Activated T-cell treated with anti-CD3 and anti-CD28 coated beads, Interleukin-2, amount 50 U/mL, for 4 hours (primary cell): ENCODE measurements around the gene PHF1. TPM values are rescaled to one million over a fixed set of nuclear protein-coding genes. Genes with fewer than 3 reads are reported as not detected.

Experiments
- ATAC-seq, 2 donors: fragments of 200-7000 bp; cut with Tn5 transposase; one replicate each; pipeline ENCODE4 v1.10.0; 2021
- DNase-seq: peaks from one replicate; pipeline ENCODE4 v3.0.0-alpha.2; 2020
- H3K27me3 Mint-ChIP-seq: one replicate; pipeline ENCODE4 v1.8.0; 2021; ENCODE audit warnings: low read depth, mixed read lengths
- H3K36me3 Mint-ChIP-seq: one replicate; pipeline ENCODE4 v1.8.0; 2022; ENCODE audit warnings: mixed read lengths; ENCODE audit not compliant: insufficient read depth
- H3K4me1 Mint-ChIP-seq: one replicate; pipeline ENCODE4 v1.8.0; 2021; ENCODE audit warnings: low read depth, mixed read lengths
- H3K4me3 Mint-ChIP-seq: one replicate; pipeline ENCODE4 v1.8.0; 2021; ENCODE audit warnings: mild to moderate bottlenecking, moderate library complexity, mixed read lengths
- H3K9me3 Mint-ChIP-seq: one replicate; pipeline ENCODE4 v1.8.0; 2021; ENCODE audit warnings: mixed read lengths
- total RNA-seq, 3 donors: library from RNA; stranded (reverse); gene quantifications; one replicate each; pipeline ENCODE4 v1.2.1, GENCODE V29; 2021

Gene PHF1
- total RNA-seq, 3 donors from 2014 or later = 24.4 to 29.4 (median 26.8) TPM

DNA sequence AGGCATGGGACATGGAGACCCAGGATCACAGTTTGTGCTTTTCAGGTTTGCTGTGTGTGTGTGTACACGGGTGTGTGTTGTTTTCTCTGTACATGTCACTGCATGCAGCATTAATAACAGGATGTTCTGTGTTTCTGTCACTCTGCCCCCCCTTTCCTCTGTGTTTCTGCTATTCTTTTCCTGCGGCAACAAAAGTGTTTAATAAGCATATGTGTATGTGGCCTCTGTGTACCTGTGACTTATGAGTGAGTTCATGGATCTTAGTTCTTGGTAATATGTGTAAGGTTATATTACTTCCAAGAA, 18.9 kb downstream of the PHF1 start:
- Mint-ChIP-seq H3K4me3 (peak overlapping the region; percentile 85), H3K9me3 (no peaks in the 10 kb centered on the region), H3K36me3 (no peaks in the 10 kb centered on the region), H3K27me3 (no peaks in the 10 kb centered on the region), H3K4me1 (peaks cover 71% of the 10 kb centered on the region)
- no peak for DNase-seq
- ATAC-seq = no peak

DNA sequence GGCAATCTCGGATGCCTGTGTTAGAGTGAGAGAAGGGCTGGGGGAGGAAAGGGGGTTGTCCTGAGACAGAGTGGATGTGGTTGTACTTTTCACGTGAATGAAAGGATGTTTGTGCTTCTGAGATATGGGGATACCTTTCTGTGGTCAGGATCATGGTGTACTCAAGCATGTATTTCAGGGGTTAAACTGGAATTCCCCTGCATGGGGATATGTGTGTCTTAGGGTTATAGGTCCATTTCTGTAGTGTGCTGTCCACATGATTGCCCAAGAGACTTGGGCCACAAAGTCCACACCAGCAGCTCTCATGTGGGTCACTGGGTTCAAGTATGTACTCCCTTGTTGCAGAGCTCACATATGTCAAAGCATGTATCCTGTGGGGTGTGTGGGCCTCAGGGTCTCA, 19.5 kb downstream of the PHF1 start:
- no peaks in the 10 kb centered on the region for H3K27me3 Mint-ChIP-seq
- ATAC-seq (no peak), DNase-seq (no peak)
- peaks cover 65% of the 10 kb centered on the region for H3K4me1 Mint-ChIP-seq
- peak overlapping the region; percentile 85 for H3K4me3 Mint-ChIP-seq
- H3K36me3 Mint-ChIP-seq = no peaks in the 10 kb centered on the region
- H3K9me3 Mint-ChIP-seq = no peaks in the 10 kb centered on the region

DNA sequence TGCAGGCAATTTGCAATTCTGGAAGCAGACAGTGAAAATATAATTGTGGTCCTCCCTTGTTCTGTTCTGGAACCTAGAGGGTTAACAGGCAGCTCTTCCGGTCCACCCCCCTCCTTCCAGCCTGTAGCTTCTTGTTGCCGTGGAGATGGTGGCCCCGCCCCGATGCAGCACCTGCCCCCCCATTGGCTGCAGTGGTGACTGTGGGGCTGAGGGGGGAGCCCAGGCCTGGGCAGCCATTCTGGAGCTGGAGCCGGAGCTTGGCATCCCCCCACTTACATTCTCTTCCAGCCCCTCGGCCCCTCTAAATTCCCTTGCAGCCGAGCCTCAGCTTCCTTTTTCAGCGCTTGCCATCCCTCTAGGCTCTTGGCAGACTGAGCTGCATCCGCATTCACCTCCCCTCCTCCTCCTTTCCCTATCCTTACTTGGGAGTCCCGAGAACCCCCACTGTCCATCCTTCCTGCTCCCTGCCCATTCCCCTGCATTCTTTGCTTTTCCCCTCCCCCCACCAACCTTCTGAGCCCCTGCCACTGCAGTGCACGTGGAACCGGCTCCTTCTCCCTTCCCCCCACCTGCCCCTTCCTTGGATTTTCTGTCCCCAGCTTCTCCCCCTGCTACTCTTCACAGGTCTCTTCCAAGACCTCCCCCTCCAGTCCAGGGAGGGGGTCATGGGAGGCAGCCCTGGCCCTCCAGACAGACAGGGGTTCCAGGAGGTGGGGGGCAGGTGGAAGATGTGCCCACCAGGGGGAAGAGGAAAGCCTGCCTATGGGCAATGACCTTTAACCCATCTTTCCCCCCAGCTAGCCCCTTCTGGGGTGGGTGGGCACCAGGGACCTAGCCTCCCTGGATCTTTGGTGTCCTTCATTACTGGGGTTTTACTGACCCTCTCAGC, 20.4 kb downstream of the PHF1 start:
- Mint-ChIP-seq H3K27me3 (no peaks in the 10 kb centered on the region), H3K4me3 (peak overlapping the region; percentile 85), H3K9me3 (no peaks in the 10 kb centered on the region), H3K36me3 (no peaks in the 10 kb centered on the region), H3K4me1 (peaks cover 61% of the 10 kb centered on the region)
- peak; percentile 70 for DNase-seq
- ATAC-seq = peak; percentile 58 to 72

DNA sequence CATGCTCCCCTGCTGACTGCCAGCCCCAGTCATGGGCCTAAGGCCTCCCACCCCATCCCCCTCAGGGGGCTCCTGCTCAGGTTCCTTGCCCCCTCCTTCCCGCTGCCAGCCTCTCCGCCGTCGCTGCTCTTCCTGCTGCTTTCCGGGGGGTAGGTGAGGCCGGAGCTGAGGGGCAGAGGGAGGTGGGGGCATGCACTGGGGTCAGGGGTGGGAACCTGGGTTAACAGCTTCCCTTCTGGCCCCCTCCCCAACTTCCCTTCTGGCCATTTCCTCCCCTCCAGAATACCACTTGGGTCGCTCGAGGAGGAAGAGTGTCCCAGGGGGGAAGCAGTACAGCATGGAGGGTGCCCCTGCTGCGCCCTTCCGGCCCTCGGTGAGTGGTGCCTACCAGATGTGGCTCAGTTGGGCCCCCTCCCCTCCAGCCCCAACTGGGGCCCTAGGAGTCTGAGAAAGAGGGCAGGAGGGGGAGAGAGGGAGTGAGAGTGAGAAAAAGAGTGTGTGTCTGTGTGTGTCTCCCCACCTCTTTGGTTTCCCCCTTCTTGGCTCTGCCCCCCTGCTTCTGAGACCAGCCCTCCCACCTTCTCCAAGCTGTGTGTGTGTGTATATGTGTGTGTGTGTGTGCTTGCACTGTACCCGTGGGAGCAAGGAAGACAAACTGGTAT, 21.2 kb downstream of the PHF1 start:
- Mint-ChIP-seq H3K27me3 (no peaks in the 10 kb centered on the region), H3K9me3 (no peaks in the 10 kb centered on the region), H3K36me3 (no peaks in the 10 kb centered on the region), H3K4me3 (peak overlapping the region; percentile 48), H3K4me1 (peaks cover 56% of the 10 kb centered on the region)
- ATAC-seq = no peak
- DNase-seq = no peak

DNA sequence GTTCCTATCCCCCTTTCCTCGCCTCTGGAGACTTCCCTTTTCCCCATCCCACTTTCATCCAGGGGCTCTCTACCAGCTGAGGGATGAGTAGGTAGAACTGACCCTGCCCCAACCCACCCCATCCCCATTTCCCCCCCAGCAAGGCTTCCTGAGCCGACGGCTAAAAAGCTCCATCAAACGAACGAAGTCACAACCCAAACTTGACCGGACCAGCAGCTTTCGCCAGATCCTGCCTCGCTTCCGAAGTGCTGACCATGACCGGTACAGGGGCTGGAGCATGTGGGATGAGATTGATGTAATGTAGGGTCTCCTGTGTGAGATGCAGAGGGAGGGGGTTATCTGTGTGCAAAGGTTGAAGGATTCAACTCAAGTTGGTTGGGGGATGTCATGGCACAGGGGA, 21.7 kb downstream of the PHF1 start:
- peaks cover 51% of the 10 kb centered on the region for H3K4me1 Mint-ChIP-seq
- H3K27me3 Mint-ChIP-seq = no peaks in the 10 kb centered on the region
- peak overlapping the region; percentile 48 for H3K4me3 Mint-ChIP-seq
- no peaks in the 10 kb centered on the region for H3K9me3 Mint-ChIP-seq
- DNase-seq = no peak
- H3K36me3 Mint-ChIP-seq = peaks cover 4% of the 10 kb centered on the region
- ATAC-seq = no peak

DNA sequence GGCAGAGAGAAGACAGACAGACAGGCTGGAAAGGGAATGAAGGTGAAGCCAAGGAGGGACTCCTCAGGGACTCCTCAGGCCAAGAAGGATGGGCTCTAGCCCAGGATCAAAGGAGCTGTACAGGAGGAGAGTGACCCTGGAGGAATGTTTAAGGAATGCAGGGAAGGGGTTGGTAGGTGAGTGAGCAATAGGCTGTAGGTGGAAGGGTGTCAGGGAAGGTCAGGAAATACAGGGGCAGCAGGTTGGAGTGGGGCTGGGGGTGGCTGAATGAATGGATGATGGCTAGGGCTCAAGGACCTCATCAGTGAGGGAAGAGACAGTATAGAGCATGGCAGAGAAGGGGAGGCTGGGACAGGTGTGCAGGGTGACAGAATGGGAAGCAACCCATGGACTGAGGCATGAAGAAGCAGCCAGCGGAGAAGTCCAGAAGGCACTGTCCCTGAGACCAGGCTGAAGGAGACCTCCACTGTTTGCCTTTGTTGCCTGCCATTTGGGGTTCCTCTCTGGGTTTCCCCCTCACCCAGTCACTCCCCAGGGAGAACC, 22.3 kb downstream of the PHF1 start:
- H3K36me3 Mint-ChIP-seq = peaks cover 4% of the 10 kb centered on the region
- no peaks in the 10 kb centered on the region for H3K9me3 Mint-ChIP-seq
- ATAC-seq (no peak), DNase-seq (no peak)
- H3K27me3 Mint-ChIP-seq = no peaks in the 10 kb centered on the region
- peaks cover 49% of the 10 kb centered on the region for H3K4me1 Mint-ChIP-seq
- H3K4me3 Mint-ChIP-seq = peak overlapping the region; percentile 41

DNA sequence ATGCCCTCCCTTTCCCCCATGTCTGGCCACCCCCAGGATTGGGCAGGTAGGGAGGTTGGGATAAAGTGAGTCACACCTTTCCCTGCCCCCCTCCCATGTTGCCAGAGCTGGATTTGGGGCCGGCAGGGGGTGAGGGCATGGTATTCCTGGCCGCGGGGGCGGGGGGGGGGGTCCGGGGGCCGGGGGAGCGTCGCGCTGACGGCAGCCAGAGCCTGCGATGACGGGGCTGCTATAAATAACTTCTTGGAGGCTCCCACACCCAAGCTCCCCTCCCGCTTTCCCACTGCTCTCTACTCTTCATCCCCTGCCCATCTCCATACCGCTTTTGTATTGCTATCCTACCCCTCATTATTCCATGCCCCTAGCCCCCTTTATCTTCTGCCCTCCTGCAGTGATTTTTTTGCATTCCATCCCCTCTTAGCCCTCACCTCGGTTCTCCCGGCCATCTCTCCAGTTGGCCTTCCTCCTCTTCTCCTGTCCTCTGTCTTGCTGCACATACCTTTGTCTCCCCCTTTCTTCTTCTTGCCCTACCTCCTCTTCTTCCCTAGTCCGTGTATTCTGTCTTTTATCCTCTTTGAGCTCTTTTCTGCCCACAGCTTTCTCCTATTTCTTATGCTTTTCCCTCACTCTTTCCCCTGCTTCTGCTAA, 22.9 kb downstream of the PHF1 start:
- Mint-ChIP-seq H3K27me3 (no peaks in the 10 kb centered on the region), H3K4me1 (peaks cover 44% of the 10 kb centered on the region), H3K4me3 (no peak overlapping the region), H3K9me3 (no peaks in the 10 kb centered on the region), H3K36me3 (peaks cover 4% of the 10 kb centered on the region)
- ATAC-seq = no peak
- DNase-seq = no peak

DNA sequence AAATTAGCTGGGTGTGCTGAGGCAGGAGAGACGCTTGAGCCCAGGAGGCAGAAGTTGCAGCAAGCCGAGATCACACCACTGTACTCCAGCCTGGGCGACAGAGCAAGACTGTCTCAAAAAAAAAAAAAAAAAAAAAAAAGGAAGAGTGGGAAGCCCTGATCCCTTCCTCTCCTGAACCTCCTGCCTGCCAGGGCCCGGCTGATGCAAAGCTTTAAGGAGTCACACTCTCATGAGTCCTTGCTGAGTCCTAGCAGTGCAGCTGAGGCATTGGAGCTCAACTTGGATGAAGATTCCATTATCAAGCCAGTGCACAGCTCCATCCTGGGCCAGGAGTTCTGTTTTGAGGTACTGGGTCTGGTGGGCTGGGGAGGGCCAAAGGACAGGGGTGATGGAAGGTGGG, 24.1 kb downstream of the PHF1 start:
- H3K27me3 Mint-ChIP-seq = no peaks in the 10 kb centered on the region
- no peak overlapping the region for H3K4me3 Mint-ChIP-seq
- no peak for DNase-seq
- H3K36me3 Mint-ChIP-seq = peaks cover 6% of the 10 kb centered on the region
- H3K4me1 Mint-ChIP-seq = peaks cover 33% of the 10 kb centered on the region
- no peak for ATAC-seq
- H3K9me3 Mint-ChIP-seq = no peaks in the 10 kb centered on the region

DNA sequence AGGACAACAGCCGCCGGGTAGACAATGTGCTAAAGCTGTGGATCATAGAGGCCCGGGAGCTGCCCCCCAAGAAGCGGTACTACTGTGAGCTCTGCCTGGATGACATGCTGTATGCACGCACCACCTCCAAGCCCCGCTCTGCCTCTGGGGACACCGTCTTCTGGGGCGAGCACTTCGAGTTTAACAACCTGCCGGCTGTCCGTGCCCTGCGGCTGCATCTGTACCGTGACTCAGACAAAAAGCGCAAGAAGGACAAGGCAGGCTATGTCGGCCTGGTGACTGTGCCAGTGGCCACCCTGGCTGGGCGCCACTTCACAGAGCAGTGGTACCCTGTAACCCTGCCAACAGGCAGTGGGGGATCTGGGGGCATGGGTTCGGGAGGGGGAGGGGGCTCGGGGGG, 26.9 kb downstream of the PHF1 start:
- Mint-ChIP-seq H3K27me3 (no peaks in the 10 kb centered on the region), H3K4me3 (no peak overlapping the region), H3K4me1 (peaks cover 11% of the 10 kb centered on the region), H3K9me3 (no peaks in the 10 kb centered on the region), H3K36me3 (peaks cover 16% of the 10 kb centered on the region)
- no peak for ATAC-seq
- no peak for DNase-seq

DNA sequence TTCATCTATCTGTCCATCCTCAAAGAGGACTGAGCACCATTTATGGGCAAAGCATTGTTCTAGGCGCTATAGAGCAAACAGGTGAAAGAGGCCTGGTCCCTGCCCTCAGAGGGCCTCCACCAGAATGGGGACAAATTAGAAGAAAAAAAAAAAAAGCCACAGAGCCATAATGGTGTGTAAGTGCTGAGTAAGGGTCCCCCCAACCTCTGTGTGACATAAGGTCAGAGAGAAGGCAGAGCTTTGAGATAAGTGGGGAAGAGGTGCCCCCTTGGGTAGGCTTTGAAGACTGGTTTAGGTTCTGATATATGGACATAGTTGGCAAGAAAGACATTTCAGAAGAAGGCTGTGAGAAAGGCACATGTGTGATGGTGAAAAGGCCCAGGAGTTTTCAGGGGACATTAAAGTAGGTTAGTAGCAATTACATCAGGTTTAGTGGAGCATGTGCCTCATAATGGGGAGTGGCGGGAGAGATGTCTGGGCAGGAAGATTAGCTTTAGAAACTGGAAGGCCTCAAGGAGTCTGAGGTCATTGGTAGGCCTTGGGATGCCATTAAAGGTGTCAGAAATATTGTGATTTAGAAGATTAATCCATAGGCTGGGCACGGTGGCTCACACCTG, 28.3 kb downstream of the PHF1 start:
- no peak for ATAC-seq
- DNase-seq = no peak
- Mint-ChIP-seq H3K36me3 (peaks cover 16% of the 10 kb centered on the region), H3K4me1 (peaks cover 2% of the 10 kb centered on the region), H3K4me3 (no peak overlapping the region), H3K27me3 (no peaks in the 10 kb centered on the region), H3K9me3 (no peaks in the 10 kb centered on the region)

DNA sequence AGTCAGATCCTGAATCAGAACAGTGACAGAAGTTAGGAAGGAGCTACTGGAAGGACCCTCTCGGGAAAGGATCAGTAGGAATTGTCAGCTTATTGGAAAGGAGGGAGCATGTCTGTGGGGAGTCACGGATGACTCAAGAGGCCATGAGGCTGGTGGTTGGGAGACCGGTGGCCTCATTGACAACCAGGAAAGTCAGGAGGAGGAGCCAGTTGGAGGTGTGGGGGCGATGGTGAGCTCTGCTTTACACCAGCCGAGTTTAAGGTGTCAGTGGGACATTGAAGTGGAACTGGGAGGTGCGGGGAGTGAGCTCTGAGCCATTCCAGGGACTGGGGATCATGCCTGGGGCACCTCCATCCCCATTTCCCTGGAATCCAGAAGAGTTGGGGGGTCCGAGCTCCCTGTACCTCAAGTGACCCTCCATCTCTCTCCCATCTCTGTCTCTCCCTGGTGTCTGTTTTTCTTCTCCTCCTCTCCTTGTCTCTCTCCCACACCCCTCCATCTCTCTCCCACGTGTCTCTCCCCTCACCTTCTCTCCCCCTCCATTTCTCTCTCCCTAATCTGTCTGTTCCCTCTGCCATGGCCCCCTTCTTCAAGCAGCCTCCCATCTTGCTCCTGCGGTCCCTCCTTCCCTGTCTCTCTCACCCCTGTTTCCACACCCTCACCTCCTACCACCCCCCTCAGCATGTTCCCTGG, 29.3 kb downstream of the PHF1 start:
- Mint-ChIP-seq H3K9me3 (no peaks in the 10 kb centered on the region), H3K4me3 (no peak overlapping the region)

DNA sequence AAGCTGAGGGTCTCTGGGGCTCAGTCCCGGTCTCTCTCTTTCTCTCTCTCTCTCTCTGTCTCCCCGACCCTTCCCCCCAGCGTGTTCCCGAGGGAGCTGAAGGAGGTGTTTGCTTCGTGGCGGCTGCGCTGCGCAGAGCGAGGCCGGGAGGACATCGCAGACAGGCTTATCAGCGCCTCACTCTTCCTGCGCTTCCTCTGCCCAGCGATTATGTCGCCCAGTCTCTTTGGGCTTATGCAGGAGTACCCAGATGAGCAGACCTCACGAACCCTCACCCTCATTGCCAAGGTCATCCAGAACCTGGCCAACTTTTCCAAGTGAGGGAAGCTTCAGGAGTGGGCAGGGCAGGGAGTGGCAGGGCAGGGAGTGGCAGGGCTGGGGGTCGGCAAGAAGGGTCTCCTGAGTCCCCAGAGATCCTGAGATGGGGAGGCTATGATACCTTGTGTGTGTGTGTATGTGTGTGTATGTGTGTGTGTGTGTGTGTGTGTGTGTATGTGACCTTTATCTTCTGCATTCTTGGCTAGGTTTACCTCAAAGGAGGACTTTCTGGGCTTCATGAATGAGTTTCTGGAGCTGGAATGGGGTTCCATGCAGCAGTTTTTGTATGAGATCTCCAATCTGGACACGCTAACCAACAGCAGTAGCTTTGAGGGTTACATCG, 30.0 kb downstream of the PHF1 start:
- Mint-ChIP-seq H3K4me3 (no peak overlapping the region), H3K4me1 (peaks cover 2% of the 10 kb centered on the region), H3K27me3 (no peaks in the 10 kb centered on the region), H3K36me3 (peaks cover 16% of the 10 kb centered on the region), H3K9me3 (no peaks in the 10 kb centered on the region)
- ATAC-seq = no peak
- DNase-seq = no peak

More for the DNA sequence above, 29.3 kb downstream of the PHF1 start:
- Mint-ChIP-seq H3K4me1 (peaks cover 2% of the 10 kb centered on the region), H3K36me3 (peaks cover 16% of the 10 kb centered on the region), H3K27me3 (no peaks in the 10 kb centered on the region)
- ATAC-seq = no peak
- DNase-seq = no peak

DNA sequence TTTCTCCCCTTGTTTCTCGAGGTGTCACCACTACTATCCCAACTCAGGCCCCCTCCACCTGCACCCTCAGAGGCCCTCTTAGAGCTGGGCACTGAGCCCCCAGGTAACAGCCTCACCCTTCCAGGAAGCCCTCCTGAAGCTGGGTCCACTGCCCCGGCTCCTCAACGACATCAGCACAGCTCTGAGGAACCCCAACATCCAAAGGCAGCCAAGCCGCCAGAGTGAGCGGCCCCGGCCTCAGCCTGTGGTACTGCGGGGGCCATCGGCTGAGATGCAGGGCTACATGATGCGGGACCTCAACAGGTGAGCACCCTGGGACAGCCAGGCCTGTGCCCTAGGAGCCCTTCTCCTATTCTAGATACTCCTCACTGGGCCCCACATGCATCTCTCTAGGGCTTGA, 30.6 kb downstream of the PHF1 start:
- ATAC-seq (no peak), DNase-seq (no peak)
- Mint-ChIP-seq H3K4me1 (peaks cover 2% of the 10 kb centered on the region), H3K27me3 (no peaks in the 10 kb centered on the region), H3K36me3 (peaks cover 19% of the 10 kb centered on the region), H3K9me3 (no peaks in the 10 kb centered on the region), H3K4me3 (no peak overlapping the region)
